A172 (cell line): ENCODE measurements around the gene TCHH. TPM values are rescaled to one million over a fixed set of nuclear protein-coding genes. Genes with fewer than 3 reads are reported as not detected.
"Not testable (repeated sequence)": the region's sequence is repeated elsewhere in the genome, so short reads cannot be mapped to it uniquely, and the experiment has no call there.

Source experiments
- DNase-seq: peaks from one replicate; pipeline ENCODE4 v3.0.0-alpha.2; 2015; ENCODE audit warnings: low spot score
- total RNA-seq: library from RNA; depleted of rRNA; stranded (reverse); fragments of >200 nt; shearing (Covaris generic); gene quantifications from 2 replicates; pipeline ENCODE4 v1.2.3, GENCODE V29; 2014; rRNA removed

TCHH gene, protein sequence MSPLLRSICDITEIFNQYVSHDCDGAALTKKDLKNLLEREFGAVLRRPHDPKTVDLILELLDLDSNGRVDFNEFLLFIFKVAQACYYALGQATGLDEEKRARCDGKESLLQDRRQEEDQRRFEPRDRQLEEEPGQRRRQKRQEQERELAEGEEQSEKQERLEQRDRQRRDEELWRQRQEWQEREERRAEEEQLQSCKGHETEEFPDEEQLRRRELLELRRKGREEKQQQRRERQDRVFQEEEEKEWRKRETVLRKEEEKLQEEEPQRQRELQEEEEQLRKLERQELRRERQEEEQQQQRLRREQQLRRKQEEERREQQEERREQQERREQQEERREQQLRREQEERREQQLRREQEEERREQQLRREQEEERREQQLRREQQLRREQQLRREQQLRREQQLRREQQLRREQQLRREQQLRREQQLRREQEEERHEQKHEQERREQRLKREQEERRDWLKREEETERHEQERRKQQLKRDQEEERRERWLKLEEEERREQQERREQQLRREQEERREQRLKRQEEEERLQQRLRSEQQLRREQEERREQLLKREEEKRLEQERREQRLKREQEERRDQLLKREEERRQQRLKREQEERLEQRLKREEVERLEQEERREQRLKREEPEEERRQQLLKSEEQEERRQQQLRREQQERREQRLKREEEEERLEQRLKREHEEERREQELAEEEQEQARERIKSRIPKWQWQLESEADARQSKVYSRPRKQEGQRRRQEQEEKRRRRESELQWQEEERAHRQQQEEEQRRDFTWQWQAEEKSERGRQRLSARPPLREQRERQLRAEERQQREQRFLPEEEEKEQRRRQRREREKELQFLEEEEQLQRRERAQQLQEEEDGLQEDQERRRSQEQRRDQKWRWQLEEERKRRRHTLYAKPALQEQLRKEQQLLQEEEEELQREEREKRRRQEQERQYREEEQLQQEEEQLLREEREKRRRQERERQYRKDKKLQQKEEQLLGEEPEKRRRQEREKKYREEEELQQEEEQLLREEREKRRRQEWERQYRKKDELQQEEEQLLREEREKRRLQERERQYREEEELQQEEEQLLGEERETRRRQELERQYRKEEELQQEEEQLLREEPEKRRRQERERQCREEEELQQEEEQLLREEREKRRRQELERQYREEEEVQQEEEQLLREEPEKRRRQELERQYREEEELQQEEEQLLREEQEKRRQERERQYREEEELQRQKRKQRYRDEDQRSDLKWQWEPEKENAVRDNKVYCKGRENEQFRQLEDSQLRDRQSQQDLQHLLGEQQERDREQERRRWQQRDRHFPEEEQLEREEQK (N-terminal part only)
- total RNA-seq, result 0.02 TPM in 1 of 2 replicates, not detected in the other

DNA sequence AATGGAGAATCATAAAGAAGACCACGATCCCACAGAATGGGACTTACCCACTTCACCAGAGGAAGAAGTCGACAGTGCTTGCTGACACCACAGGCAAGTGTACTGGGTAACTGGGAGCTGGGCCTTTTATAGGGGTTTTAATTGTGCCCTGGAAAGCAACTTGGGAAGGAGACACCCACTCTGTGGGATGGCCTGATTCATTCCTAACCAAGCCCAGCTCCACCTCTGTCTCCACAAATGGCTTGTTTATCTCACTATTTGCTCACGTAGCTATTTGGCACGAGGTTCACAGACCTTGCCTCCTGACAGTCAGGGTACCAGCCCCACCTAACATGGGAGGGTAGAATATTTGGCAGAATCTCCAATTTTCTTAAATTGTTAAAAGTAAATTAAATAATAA is at the start of gene TCHH:
Gene TCHH, minus strand, starts transcription at position 101 of the 400 bp plus-strand sequence. CDS start 1,364 bp downstream, outside the sequence.
- no peak for DNase-seq

DNA sequence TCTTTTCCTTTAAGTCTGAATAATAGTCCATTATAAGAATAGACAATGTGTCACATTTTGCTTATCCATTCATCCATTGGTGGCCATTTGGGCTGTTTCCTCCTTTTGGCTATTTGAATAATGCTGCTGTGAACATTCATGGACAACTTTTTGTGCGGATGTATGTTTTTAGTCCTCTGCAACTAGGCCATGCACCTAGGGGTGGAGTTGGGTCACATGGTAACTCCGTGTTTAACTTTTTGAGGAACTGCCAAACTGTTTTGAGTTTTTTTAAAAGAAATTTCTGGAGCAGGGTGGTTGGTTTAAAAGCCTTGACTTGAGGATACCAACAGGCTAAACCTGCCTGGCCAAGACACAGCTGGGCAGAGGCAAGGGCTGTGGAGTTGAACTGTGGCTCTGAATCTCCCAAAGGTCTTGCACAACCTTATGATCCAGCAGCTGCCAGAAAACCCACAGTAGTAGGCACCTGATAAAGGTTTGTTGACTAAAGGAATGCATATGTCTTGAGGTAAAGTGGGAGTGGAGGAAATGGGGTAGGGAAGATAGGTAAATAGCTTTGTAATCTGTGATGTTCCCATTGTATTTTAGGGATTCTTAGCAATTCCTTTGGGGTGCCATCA is 49.4 kb upstream of the TCHH start:
- no peak for DNase-seq

DNA sequence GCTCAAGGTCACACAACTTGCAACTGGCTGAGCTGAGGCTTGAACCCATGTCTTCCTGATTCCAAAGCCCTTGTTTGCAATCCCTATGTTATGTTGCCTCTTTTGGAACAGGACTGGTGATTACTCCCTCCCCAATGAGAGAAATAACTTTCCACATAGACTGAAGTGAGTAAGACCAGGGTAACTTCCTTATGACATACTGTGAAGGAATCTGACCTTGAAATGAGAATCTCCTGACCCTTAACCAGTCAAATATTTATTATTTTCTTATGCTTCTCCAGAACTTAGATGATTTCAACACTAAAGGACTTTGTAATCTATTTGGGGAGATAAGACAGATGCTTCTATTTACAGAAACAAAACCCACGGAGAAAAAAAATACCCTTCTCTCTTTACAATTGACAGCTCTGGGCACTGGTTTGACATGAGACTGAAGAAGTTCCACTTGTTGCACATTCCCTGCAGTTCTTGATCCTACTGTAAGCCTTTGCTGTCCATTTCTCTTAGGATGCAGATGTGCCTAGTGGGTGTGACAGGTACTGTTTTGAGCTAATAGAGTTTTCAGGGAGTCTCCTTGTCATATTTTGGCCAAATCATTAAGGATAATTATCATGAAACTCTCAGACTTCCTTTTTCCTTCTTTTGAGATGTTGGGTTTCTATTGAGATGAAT is 47.7 kb upstream of the TCHH start:
- peak; percentile 97 for DNase-seq

DNA sequence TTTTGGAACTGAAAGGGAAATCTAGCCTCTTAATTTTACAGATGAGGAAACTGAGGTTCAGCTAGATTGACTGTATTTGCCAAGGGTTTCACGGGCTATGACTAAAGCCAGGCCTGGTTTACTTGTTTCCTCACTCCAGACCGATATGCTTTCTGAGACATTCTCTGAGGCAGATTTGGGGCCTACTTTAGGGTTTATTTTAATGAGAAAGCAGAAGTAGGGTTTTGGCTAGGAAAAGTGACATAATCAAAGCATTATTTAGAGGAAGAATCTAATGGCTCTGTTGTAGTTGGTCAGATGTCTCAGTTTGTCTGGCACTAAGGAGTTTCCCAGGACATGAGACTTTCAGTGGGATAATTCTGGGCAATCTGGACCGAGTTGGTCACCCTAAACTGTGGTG is 45.3 kb upstream of the TCHH start:
- DNase-seq, result no peak

DNA sequence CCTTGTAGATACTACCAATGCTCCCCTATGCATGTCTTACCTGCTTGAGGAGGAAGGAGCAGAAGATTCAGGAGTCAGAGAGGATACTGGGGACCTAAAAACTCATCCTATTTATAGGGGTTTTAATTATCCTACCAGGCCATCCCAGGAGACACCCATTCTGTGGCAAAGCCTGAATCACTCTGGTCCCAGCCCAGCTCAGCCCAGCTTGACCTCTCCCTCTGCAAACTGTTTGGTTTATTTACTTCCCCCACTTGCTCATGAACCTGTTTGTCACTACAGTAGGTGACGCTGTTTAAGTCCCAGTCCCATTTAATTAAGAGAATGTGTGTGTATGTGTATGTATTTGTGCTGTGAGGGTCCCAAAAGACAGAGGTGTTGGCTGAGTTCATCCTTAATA is 43.9 kb upstream of the TCHH start, which contains the start of gene RPTN:
Gene RPTN, minus strand, starts transcription at position 85 of the 400 bp plus-strand sequence. CDS start 1,339 bp downstream, outside the sequence.
- no peak for DNase-seq

DNA sequence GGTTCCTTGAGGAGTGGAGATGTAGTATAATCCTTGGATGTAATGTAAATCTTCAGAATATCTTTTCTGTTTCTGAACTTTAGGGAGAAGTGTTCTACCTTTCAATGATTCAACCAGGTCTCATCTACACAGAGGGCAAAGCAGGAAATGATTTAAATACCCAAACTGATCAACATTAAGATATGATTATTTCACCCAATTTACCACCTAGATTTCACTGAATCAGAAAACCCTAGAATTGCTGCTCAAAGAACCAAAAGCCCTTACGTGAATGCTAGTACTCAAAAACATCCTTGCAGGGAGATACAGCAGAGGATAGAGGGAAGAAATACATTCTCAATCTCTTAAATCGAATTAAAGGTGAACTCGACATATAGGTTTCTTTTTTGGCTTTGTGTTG is 38.8 kb upstream of the TCHH start:
- no peak for DNase-seq

DNA sequence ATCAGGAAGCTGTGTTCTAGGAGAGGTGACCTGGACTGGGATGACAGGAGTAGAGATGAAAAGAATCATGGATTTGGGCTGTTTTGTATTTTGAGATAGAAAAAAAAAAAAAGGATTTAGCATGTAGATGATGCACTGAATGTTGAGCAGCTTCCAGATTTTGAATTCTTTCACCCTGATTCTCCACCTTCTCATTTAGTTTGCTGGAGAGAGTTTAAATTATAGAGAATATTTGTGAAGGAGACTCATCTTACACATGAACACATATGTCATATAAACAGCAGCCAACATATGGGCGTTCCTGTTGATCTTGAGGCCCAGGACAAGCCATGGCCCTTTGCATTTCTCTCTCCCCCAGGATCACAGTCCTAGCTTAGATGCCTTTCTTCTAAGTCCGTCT is 36.4 kb upstream of the TCHH start:
- DNase-seq, result no peak

DNA sequence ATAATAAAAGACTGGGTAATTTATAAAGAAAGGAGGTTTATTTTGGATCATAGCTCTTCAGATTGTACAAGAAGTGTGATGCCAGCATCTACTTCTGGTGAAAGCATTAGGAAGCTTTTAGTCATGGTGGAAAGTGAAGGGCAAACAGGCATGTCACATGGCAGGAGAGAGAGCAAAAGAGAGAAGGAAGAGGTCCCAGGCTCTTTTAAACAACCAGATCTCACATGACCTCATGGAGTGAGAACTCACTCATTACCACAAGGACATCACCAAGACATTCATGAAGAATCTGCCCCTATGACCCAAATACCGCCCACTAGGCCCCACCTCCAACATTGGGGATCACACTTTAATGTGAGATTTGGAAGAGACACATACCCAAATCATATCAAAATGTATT is 33.7 kb upstream of the TCHH start:
- no peak for DNase-seq

DNA sequence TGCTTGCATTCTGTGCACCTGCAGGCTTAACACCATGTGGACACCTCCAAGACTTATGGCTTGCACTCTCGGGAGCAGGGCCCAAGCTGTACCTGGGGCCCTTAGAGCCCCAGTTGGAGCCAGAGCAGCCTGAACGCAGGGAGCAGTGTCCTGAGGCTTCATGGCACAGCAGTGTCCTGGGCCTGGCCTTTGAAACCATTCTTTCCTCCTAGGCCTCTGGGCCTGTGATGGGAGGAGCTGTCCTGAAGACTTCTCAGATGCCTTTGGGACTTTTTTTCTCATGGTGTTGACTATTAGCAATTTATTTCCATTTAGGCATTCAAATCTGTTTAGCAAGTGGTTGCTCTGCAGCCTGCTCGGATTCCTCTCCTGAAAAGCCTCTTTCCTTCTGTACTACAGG is 32.8 kb upstream of the TCHH start:
- no peak for DNase-seq

DNA sequence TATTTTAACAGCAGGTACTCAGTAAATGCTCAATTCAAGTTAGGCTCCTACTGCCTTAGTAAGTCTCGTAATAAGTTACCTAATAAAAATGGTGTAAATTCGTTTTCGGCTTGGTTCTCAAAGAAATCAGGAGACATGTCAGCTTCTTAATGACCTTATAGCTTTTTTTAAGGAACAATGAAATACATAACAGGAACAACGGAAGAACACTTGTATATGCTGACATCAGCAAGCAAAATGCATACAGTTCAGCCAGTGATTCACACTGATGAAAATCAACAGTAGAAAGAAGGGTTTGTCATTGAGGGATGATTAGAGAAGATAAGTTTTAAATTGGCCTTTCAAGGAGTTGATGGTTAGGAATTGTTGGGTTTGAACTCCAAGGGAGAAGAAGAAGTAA is 30.5 kb upstream of the TCHH start:
- no peak for DNase-seq

DNA sequence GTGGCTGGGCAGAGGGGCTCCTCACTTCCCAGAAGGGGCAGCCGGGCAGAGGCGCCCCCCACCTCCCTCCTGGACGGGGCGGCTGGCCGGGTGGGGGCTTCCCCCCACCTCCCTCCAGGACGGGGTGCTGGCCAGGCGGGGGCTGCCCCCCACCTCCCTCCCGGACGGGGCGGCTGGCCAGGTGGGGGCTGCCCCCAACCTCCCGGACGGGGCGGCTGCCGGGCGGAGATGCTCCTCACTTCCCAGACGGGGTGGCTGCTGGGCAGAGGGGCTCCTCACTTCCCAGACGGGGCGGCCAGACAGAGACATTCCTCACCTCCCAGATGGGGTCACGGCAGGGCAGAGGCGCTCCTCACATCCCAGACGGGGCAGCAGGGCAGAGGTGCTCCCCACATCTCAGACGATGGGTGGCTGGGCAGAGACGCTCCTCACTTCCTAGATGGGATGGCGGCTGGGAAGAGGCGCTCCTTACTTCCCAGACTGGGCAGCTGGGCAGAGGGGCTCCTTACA is 29.5 kb upstream of the TCHH start:
- DNase-seq, result not testable (repeated sequence)

DNA sequence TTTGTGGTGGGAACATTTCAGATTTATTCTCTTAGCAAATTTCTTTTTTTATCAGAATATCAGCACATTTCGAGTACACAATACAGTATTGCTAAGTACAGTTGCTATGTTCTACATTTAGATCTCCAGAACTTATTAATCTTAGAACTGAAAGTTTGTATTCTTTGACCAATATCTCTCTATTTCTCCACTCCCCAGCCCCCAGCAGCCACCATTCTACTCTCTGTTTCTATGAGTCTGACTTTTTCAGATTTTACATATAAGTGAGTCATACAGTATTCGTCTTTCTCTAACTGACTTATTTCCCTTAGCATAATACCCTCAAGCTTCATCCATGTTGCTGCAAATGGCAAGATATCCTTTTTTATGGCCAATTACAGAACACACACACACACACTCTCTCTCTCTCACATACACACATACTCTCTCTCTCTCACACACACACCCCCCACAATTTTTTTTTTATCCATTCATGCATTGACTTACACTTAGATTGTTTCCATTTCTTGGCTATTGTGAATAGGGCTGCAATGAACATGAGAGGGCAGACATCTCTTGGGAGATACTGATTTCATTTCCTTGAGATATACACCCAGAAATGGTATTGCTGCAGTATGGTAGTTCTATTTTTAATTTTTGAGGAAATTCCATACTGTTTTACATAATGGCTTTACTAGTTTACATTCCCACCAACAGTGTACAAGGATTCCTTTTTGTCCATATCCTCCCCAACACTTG is 28.1 kb upstream of the TCHH start:
- no peak for DNase-seq

DNA sequence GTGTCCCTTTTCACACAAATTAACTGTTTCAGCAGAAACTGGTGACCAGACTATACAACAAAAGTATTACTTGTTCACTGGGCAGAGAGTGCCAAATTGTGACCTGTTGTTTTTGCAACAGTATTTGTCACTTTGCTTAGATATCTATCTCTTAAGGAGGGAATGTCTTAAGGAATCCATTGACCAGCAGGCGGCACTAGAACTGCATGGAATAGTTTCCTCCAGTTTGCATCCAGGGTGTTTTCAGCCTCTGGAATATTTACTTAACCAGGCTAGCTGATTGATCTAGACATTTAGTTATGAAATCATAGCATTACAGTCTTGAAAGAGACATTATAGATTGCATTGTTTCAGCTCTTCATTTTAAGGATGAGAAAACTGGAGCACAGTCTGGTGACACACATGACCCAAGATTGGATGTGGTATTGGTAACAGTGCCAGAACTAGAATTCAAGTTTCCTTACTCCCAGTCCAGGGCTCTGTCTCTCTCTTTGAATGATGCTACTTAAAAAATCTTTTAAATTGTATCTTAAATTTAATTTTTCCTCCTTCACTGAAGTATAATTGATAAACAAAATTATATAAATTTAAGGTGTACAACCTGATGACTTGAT is 26.8 kb upstream of the TCHH start:
- DNase-seq, result peak; percentile 78

DNA sequence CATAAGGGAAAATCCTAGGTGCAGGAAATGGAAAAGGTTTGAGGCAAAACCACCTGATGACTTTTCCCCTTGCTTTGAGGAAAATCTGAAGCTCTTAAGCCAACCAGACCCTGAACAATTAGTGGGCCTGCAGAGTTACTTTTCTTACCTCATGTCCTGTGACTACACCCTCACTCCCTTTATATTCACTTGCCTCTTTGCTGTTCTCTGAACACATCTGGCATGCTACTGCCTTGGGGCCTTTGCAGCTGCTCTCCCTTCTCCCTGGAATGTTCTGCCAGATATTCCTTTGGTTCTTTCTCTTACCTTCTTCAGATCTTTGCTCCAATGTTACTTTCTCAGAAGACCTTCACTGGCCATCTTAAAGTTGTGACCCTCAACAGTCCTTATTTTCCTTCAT is 22.0 kb upstream of the TCHH start:
- DNase-seq, result no peak

DNA sequence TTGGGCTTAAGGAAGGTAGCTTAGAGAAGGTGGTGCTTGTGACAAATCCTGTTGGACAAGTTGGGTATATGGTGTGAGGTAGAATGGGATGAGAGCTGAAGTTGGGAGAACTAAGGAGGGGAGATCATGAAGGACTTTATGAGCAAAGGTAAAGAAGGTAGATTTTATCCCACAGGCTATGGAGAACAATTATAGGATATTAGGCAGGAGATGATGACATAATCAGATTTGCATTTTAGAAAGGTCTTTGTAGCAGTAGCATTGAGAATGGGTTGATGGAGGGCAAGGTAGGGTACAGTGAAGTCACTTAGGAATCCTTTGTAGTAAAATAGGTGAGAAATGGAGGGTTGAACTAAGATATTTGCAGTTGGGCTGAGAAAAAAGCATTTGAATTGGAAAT is 14.9 kb upstream of the TCHH start:
- DNase-seq, result no peak

DNA sequence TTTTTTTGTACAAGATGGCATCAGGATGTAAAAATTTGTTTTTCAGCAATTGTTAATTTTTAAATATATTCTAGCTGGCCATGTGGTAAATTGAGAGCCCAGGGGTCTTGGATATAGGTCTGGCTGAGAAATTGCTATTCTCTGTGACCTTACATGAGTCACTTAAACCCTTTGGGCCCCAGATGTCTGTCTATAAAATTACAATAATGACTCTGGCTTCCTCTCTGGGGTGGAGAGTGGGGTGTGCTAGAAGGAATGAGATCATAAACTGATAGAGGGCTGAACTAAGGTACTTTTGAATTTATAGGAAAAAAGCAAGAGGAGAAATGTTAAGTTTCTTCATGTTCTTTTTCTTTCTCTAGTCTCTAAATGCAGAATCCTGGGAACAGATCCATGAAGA is 12.4 kb upstream of the TCHH start:
- DNase-seq, result no peak

DNA sequence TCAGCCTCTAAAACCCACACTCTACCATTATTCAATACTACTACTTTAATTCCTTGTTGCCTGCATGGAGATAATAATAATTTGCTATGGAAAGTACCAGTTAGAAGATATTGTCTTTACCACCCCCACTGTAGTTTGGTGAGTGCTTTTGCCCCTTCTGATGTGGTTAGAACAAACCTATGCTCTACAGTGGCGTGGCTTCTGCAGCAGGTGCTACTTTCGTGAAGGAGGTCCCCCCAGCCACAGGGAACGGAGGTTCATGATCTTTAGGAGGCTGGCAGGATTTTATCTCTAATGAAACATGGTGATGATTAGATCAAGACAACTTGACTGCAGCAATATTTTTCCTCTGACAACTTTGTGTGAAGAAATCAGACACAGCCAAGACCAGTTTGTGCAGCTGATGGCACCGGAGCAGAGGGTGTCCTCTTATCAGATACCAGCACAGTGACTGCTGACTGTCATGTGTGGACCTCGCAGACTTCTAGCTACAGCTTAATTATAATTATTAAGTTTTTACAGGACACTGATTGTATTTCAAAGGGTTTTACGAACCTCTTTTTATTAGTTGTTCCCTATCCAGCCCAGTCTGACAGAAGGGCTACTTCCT is 10.7 kb upstream of the TCHH start:
- DNase-seq, result no peak

DNA sequence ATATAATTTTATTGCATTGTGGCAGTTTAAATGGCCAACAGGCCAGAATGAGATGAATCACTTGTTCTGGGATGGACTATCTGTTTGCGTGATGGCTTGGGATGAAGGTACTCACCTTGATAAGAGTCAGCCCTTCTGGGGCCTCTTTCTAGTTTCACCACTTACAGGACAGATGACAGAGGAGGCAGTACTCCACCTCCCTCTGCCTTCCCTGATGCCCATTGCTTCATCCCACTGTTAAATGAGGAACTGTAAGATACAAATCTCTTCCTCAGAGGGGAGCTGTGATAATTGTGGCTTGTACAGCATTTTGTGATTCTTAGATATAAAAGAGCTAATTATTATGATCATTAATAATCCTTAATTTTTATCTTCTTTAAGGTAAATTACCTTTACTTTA is 3.7 kb upstream of the TCHH start:
- DNase-seq, result no peak

DNA sequence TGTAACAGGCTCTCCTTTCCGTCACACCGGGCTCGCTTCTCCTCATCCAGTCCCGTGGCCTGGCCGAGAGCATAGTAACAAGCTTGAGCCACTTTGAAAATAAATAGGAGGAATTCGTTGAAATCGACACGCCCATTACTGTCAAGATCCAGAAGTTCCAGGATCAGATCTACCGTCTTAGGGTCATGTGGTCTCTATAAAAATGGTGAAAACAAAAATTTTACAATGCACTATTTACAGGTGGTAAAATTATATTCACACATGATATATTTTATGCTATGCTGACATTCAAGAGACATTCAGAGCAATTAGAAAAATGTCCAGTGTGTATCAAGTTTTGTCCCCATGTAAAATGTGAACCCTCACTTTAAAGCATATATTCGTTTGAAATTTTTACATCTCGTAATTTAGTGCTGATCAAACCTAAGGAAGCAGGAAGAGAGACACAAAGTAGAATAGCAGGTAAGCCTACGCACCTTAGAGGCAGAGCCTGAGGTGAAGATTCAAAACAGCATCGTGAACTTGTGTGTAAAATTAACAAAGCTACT is 2.3 kb downstream of the TCHH start:
- no peak for DNase-seq
